ENCODE results near the gene SDC3. TPM values are rescaled to one million over a fixed set of nuclear protein-coding genes. Genes with fewer than 3 reads are reported as not detected.

SDC3 gene
- total RNA-seq, 1 donor from 2014 or later, result 23.0 TPM

DNA sequence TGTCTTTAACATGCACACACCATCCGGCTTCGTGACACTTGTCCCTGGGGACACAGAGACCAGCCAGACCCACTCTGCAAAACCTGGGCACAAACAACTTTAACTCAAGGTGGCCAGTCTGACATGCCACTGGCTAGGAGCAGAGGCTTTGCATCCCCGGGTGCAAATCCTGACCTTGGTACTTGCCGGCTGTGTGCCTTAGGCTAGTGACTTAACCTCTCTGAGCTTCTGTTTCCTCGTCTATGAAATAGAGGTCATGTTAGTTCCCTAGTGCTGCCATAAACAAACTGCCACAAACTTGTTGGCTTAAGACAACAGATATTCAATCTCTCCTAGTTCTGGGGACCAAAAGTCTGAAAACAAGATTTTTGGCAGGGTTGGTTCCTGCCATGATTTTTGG is 60.4 kb downstream of the SDC3 start:
- Histone ChIP-seq H3K4me2 (no peak overlapping the region), H3K27me3 (no peaks in the 10 kb centered on the region), H3K27ac (no peak overlapping the region), H3K9me3 (ENCODE audit: low read depth) (no peaks in the 10 kb centered on the region), H3K36me3 (no peaks in the 10 kb centered on the region), H3K79me2 (ENCODE audit: low read depth) (no peaks in the 10 kb centered on the region), H2AFZ (replicated peaks) (no peak overlapping the region), H3K4me1 (peaks cover 35% of the 10 kb centered on the region), H3K9ac (no peak overlapping the region), H3K4me3 (no peak overlapping the region), H4K20me1 (ENCODE audit: low read depth) (no peaks in the 10 kb centered on the region), H3F3A (ENCODE audit: low read depth) (peaks cover 37% of the 10 kb centered on the region)
- peaks cover 9% of the 10 kb centered on the region for H3K27me3 Mint-ChIP-seq (ENCODE audit: insufficient read depth, low read depth)
- H3K4me1 Mint-ChIP-seq, result peaks cover 74% of the 10 kb centered on the region
- no peak for DNase-seq (ENCODE audit: low spot score)
- peak overlapping the region; percentile 4 for H3K27ac Mint-ChIP-seq
- TF ChIP-seq, protein P1, sequence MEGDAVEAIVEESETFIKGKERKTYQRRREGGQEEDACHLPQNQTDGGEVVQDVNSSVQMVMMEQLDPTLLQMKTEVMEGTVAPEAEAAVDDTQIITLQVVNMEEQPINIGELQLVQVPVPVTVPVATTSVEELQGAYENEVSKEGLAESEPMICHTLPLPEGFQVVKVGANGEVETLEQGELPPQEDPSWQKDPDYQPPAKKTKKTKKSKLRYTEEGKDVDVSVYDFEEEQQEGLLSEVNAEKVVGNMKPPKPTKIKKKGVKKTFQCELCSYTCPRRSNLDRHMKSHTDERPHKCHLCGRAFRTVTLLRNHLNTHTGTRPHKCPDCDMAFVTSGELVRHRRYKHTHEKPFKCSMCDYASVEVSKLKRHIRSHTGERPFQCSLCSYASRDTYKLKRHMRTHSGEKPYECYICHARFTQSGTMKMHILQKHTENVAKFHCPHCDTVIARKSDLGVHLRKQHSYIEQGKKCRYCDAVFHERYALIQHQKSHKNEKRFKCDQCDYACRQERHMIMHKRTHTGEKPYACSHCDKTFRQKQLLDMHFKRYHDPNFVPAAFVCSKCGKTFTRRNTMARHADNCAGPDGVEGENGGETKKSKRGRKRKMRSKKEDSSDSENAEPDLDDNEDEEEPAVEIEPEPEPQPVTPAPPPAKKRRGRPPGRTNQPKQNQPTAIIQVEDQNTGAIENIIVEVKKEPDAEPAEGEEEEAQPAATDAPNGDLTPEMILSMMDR (IDR thresholded peaks at IDR 0.05), result no peak
- TF ChIP-seq EZH2 (IDR thresholded peaks at IDR 0.05), result no peak
- TF ChIP-seq EZH2phosphoT487 (IDR thresholded peaks at IDR 0.05), result no peak
- peak overlapping the region; percentile 36 for H3K4me3 Mint-ChIP-seq
- H3K9me3 Mint-ChIP-seq, result no peaks in the 10 kb centered on the region
- no peaks in the 10 kb centered on the region for H3K36me3 Mint-ChIP-seq

- H4K20me1 ChIP-seq (ENCODE audit: low read depth), result no peaks in the 10 kb centered on the region
- H3K4me1 ChIP-seq, result peaks cover 41% of the 10 kb centered on the region
- Mint-ChIP-seq H3K4me3 (peak overlapping the region; percentile 53), H3K27ac (peak overlapping the region; percentile 92), H3K9me3 (no peaks in the 10 kb centered on the region), H3K27me3 (ENCODE audit: insufficient read depth, low read depth) (peaks cover 14% of the 10 kb centered on the region), H3K4me1 (peaks cover 75% of the 10 kb centered on the region), H3K36me3 (no peaks in the 10 kb centered on the region)
- no peak overlapping the region for H3K27ac ChIP-seq
- peak; percentile 66 for DNase-seq (ENCODE audit: low spot score)
- H3F3A ChIP-seq (ENCODE audit: low read depth), result peaks cover 37% of the 10 kb centered on the region
- H3K79me2 ChIP-seq (ENCODE audit: low read depth), result no peaks in the 10 kb centered on the region
- TF ChIP-seq EZH2 (IDR thresholded peaks at IDR 0.05) (no peak), EZH2phosphoT487 (IDR thresholded peaks at IDR 0.05) (no peak)
- TF ChIP-seq, protein P1 (IDR thresholded peaks at IDR 0.05), result no peak
- no peak overlapping the region for H3K9ac ChIP-seq
- H3K4me2 ChIP-seq, result no peak overlapping the region
- no peaks in the 10 kb centered on the region for H3K27me3 ChIP-seq
- no peaks in the 10 kb centered on the region for H3K36me3 ChIP-seq
- no peaks in the 10 kb centered on the region for H3K9me3 ChIP-seq (ENCODE audit: low read depth)
- H2AFZ ChIP-seq (replicated peaks), result peak overlapping the region; percentile 86
- H3K4me3 ChIP-seq, result no peak overlapping the region
These were observed 61.1 kb downstream of the SDC3 start for GRCh38 chr1:30847358-30847972.

DNA sequence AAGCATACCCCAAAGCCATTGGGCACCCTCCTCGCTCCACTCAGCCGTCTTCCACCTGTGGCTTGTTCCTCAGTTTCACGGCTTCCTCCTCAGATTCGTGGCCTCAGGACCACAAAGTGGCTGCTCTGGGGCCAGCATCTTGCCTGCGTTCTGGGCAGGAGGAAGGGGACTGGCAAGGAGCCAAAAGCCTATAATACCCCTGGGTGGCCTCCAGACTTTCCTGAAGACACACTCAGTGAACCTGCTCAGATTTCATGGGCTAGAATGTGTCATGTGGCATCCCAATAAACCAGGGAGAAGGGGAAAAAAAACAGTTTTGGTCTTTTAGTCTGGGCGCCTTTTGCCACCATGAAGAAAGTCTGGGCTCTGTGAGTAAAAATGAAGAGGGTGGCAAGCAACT is 62.0 kb downstream of the SDC3 start:
- no peak overlapping the region for H3K4me3 Mint-ChIP-seq
- H3K9ac ChIP-seq, result no peak overlapping the region
- no peaks in the 10 kb centered on the region for H4K20me1 ChIP-seq (ENCODE audit: low read depth)
- no peaks in the 10 kb centered on the region for H3K36me3 ChIP-seq
- peaks cover 2% of the 10 kb centered on the region for H3K27me3 ChIP-seq
- no peak overlapping the region for H2AFZ ChIP-seq (replicated peaks)
- no peak for TF ChIP-seq EZH2phosphoT487 (IDR thresholded peaks at IDR 0.05)
- TF ChIP-seq, protein P1 (IDR thresholded peaks at IDR 0.05), result no peak
- no peak for TF ChIP-seq EZH2 (IDR thresholded peaks at IDR 0.05)
- no peak overlapping the region for H3K4me3 ChIP-seq
- H3F3A ChIP-seq (ENCODE audit: low read depth), result peaks cover 41% of the 10 kb centered on the region
- H3K36me3 Mint-ChIP-seq, result no peaks in the 10 kb centered on the region
- peaks cover 76% of the 10 kb centered on the region for H3K4me1 Mint-ChIP-seq
- no peaks in the 10 kb centered on the region for H3K9me3 ChIP-seq (ENCODE audit: low read depth)
- DNase-seq (ENCODE audit: low spot score), result no peak
- peaks cover 49% of the 10 kb centered on the region for H3K4me1 ChIP-seq
- no peak overlapping the region for H3K4me2 ChIP-seq
- peaks cover 15% of the 10 kb centered on the region for H3K27me3 Mint-ChIP-seq (ENCODE audit: insufficient read depth, low read depth)
- H3K27ac Mint-ChIP-seq, result peak overlapping the region; percentile 92
- H3K27ac ChIP-seq, result no peak overlapping the region
- H3K9me3 Mint-ChIP-seq, result no peaks in the 10 kb centered on the region
- no peaks in the 10 kb centered on the region for H3K79me2 ChIP-seq (ENCODE audit: low read depth)

All from neural progenitor cell (in vitro differentiated cells).